Measurements from ENCODE around the gene RGS19. TPM values are rescaled to one million over a fixed set of nuclear protein-coding genes. Genes with fewer than 3 reads are reported as not detected.

Gene RGS19
- total RNA-seq, 1 donor = 9.8 TPM

DNA sequence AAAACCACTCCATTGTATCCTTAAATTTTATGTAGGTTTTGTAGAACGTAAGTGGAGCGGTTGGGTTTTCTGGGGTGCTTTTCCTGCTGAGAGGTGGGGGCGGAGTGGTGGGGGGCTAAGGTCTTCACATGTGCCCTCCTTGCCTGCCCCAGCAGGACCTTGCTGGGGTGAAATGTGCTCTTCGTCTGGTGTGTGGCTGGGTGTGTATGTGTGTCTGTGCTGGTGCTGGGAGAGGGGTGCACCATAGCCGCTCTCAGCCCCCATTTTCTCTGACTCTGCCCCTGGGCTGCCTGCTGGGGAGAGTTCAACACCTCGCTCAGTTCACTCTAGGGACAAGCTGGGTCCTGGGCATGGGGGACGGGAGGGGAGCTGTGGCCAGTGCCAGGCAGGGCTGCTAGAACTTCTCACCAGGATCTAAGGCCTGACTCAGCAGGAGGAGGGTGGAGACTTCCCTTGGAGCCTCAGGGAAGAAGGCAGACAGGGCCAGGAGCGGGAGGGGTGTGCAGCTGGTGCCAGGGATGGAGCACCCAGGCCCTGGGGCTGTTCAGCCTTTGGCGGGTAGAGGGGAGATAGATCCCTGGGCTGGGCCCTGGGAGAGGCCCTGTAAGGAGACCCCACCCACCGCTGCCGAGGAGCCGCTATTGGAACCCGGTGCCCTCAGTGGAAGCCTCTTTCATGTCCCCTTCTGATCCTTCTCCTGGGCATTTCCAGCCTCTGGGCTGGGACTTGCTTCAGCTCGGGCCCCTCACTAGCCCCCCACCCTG is 34.7 kb downstream of the RGS19 start:
- peak; percentile 68 for DNase-seq (ENCODE audit: low read depth)
- no peak overlapping the region for H3K4me3 ChIP-seq (ENCODE audit: low read depth, low read length)
- TF ChIP-seq, protein P1, sequence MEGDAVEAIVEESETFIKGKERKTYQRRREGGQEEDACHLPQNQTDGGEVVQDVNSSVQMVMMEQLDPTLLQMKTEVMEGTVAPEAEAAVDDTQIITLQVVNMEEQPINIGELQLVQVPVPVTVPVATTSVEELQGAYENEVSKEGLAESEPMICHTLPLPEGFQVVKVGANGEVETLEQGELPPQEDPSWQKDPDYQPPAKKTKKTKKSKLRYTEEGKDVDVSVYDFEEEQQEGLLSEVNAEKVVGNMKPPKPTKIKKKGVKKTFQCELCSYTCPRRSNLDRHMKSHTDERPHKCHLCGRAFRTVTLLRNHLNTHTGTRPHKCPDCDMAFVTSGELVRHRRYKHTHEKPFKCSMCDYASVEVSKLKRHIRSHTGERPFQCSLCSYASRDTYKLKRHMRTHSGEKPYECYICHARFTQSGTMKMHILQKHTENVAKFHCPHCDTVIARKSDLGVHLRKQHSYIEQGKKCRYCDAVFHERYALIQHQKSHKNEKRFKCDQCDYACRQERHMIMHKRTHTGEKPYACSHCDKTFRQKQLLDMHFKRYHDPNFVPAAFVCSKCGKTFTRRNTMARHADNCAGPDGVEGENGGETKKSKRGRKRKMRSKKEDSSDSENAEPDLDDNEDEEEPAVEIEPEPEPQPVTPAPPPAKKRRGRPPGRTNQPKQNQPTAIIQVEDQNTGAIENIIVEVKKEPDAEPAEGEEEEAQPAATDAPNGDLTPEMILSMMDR (IDR thresholded peaks at IDR 0.05; ENCODE audit: insufficient read depth, low read length) = no peak

DNA sequence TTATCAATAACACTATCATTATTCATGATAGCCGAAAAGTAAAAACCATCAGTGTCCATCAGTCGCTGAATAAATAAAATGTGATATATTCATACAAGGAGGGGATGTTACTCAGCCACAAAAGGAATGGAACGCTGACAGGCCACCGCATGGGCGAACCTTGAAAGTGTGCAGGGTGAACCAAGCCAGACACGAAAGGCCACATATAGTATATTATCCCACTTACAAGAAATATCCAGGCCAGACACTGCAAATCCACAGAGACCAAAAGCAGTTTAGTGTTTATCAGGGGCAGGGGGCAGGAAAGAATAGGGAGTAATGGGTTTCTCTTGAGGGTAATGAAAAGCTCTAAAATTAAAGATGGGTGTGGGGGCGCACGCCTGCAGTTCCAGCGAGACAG is 35.5 kb downstream of the RGS19 start:
- DNase-seq (ENCODE audit: low read depth) = no peak
- no peak overlapping the region for H3K4me3 ChIP-seq (ENCODE audit: low read depth, low read length)
- TF ChIP-seq, protein P1 (IDR thresholded peaks at IDR 0.05; ENCODE audit: insufficient read depth, low read length) = no peak

DNA sequence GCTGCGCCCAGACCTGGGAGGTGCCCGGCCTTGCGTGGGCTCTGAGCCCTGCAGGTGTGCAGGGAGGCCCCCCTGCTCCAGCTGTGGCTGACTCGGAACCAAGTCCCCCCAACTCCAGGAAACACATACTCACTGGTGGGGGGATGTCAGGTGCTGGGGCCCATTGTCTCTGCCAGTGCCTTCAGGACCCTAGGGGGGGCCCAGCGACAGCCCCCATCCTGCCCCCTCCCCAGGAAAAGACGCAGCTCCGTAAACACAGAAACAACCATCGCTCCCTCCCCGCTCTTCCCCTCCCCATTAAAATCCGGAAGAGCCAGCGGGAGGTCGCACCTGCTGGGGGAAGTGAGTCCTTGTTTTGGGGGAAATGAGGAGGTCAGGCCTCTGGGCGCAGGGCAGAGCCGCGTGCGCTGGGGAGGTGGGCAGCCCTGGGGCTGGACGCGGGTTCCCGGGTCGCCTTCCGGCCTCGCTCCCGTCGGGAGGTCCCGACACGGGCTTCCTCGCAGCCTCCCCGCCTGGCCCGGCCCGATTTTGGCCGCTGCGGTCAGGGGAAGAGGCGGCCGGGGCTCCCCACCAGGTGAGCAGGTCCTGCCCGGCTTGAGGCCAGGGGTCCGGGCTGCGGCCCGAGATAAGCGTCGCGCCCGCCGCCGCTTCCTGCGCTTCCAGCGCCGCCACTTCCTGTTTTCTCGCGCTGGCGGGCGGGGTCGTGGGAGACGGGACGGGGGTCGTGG is 37.1 kb downstream of the RGS19 start:
- TF ChIP-seq, protein P1 (IDR thresholded peaks at IDR 0.05; ENCODE audit: insufficient read depth, low read length) = no peak
- peak overlapping the region; percentile 28 for H3K4me3 ChIP-seq (ENCODE audit: low read depth, low read length)
- DNase-seq (ENCODE audit: low read depth) = no peak

DNA sequence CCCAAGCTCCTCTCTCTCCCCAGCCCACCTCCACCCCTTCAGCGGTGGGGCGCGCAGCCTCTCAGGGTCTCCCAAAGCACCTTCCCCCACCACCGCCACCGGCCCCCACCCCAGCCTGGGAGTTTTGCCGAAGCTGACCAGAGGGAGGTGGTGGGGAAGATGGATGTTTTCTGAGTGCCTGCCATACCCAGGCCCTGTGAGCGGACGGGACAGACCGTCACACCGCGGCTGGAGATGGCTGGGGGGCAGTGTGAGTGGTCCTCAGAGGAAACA is 37.6 kb downstream of the RGS19 start:
- TF ChIP-seq, protein P1 (IDR thresholded peaks at IDR 0.05; ENCODE audit: insufficient read depth, low read length) = no peak
- DNase-seq (ENCODE audit: low read depth) = no peak
- no peak overlapping the region for H3K4me3 ChIP-seq (ENCODE audit: low read depth, low read length)

DNA sequence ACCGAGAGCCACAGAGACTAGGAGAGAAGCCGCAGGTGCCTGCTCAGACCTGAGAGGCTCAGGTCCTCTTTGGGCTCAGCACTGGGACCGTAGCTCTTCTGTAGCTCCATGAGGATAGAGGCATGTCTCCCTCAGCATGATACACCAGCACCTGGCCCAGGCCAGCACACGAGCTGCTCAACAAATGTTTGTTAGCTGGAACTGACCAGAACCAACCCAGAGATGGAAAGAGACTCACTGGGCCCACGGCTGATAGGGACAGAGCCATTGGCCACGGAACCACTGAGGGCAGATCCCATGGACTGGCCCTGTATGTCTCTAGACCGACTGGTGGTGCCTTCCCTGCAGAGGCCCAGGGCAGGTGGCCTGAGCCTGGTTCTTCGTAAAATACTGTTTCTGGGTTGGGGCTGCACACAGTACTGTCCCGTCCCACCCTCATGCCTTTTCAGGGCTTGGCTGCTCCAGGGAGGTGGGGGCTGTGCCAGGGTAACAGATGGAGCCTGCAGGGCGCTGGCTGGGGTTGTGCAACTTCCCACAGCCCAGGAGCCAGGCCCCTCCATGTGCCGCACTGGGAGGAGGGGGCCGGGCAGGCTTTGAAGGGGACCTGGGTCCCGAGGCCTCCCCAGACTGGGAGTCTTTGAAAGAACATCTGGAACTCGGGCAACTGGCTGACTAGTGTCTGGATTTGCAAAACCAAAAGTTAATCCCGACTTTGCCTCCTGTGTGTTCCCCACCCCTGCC is 38.1 kb downstream of the RGS19 start:
- peak; percentile 16 for DNase-seq (ENCODE audit: low read depth)
- TF ChIP-seq, protein P1 (IDR thresholded peaks at IDR 0.05; ENCODE audit: insufficient read depth, low read length) = no peak
- no peak overlapping the region for H3K4me3 ChIP-seq (ENCODE audit: low read depth, low read length)

DNA sequence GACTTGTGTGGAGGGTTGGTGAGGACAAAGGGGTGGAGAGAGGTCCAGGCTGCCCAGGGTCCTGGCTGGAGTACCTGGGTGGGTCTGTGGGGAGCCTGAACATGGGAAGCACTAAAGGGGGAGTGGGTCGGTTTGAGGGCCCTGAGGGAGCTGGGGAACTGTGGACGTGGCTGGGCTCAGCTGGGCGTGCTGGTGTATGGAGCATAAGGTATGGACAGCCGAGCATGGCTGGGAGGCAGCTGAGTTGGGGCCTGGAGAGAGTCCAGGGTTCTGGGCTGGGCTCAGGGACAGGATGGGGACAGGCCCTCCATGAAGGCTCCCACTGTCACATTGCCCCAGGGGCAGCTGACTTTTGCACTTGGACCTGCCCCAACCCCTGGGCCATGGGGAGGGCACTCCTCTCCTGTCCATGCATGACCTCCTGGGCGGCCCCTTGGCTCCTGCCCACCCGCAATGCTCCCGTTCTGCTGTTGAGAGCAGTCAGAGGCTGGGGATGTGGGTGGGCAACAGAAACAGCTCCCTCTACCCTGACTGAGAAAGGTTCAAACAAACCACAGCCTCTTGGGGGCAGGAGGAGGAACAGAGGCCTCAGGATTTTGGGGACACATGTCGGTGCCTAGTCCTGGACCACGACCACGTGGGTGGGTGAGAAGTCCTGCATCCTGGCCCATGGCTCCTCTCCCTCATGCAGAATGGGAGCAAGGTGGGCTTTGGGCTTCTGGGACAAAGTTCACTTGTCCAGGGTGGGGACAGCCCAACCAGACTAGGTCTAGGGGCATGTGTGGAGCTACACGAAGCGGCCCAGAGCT is 38.9 kb downstream of the RGS19 start:
- TF ChIP-seq, protein P1 (IDR thresholded peaks at IDR 0.05; ENCODE audit: insufficient read depth, low read length) = no peak
- H3K4me3 ChIP-seq (ENCODE audit: low read depth, low read length) = no peak overlapping the region
- no peak for DNase-seq (ENCODE audit: low read depth)
